HCT116 (cell line): ENCODE results near the gene ACSS3.

Experiments used
- EZH2 ChIP-seq: fragments of 200-600 bp; sonication (generic); IDR thresholded peaks from 2 replicates; pipeline ENCODE4 v1.6.1; 2017; ENCODE audit warnings: antibody characterized with exemption, mixed run types
- MAX ChIP-seq: IDR thresholded peaks from 2 replicates; pipeline ENCODE4 v1.6.1; 2012
- YY1 ChIP-seq: IDR thresholded peaks from 2 replicates; pipeline ENCODE4 v1.6.1; 2011; ENCODE audit warnings: low read length, low read depth, moderate library complexity, mild to moderate bottlenecking; ENCODE audit not compliant: insufficient replicate concordance; ENCODE audit errors: extremely low read depth

DNA sequence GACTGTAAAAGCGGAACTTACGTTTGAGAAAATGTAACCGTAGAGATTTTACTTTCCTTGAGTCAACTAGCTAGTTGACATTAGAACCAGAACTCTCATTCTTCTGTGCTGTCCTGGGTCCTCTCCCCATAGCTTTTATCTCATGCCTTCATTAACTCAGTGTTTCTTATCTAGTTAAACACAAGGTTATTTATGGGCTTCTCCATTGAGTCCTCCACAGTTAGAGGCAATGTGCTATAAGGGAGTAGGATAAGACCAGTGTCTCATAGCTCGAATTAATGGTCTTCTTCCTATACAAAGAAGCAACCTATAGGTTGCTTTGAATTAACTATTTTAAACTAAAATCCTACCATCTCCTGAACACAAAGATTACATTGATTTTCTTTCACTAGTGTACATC, 129.8 kb downstream of the ACSS3 start:
- TF ChIP-seq MAX, result no peak
- no peak for TF ChIP-seq YY1
- TF ChIP-seq EZH2, result no peak
